HG02981 (cell line): ENCODE data around the gene ATG4B.

Experiments
- ATAC-seq: cut with Tn5 transposase; IDR thresholded peaks from one replicate; pipeline ENCODE4 v1.9.1; 2021; ENCODE audit warnings: mild to moderate bottlenecking, moderate library complexity; ENCODE audit not compliant: unreplicated experiment

The ATG4B gene

DNA sequence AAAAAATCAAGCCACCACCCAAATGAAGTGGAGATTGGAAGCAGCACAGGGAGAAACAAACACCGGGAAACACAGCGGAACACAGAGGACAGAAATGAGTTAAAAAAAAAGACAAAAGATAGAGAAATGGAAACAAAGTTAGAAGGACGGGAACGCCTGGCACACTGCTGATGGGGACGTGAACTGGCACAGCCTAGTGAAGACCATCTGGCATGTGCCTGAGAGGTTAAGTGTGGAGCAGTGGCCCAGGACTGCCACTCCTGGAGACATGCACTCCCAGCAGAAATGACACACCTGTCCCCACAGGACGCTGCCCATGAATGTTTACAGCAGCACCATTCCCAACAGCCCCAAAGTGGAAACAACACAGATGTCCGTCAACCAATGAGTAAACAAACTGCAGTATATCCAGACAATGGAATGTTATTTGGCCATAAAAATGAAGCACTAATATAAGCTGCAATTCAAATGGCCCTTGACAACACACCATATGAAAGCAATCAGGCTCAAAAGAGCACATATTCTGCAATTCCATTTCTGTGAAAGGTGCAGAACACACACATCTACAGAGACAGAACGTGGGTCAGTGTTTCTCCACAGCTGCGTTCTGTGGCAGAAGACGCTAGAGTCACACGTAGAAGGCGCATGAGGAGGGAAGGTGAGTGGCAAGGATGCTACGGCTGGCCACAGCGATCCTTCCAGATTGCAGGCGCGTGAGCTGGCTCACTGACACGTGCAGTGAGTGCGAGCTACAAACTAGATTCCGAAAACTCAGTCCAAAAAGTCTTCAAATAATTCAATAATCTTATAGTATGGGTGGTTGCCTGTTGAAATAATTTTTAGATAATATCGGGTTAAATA lies 25.1 kb upstream of the ATG4B start:
- ATAC-seq = no peak

DNA sequence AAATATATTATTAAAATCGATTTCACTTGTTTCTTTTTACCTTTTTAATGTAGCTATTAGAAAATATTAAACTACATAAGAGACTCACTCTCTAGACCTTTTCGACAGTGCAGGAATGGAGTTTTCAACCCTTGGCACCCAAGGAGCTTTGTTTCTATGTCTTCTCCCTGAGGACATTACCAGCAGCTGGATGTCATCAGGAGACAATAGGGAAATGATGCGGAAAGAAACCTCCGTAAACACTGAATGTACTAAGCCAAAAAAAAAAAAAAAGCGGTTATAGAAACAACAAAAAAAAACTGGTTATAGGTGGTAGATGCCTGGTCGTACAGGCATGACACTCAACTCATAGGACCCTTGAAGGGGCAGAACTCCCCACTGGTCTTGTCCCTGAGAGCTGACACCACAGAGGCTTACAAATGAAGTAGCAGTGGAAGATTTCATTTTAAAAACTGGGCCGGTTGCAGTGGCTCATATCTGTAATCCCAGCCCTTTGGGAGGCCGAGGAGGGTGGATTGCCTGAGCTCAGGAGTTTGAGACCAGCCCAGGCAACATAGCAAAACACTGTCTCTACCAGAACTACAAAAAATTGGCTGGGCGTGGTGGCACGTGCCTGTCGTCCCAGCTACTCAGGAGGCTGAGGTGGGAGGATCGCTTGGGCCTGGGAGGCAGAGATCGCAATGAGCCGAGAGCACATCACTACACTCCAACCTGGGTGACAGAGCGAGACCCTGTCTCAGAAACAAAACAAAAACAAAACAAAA lies 24.3 kb upstream of the ATG4B start:
- no peak for ATAC-seq

DNA sequence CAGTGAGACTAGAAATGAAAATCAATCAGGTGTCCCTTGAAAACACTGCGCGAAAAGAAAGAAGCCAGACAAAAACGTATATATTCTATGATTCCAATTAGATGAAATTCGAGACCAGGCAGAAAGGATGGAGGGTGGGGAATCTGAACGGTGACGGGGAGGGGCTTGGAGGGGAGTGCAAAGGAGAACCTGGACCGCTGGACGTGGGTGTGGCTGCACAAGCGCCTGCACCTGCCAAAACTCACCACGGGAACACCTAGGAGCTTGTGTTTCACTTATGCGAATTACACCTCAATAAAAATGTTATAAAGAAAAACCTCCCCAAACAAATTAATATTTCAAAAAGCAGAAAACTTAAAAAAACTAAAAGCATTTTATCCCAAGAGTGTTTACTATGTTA lies 22.5 kb upstream of the ATG4B start:
- ATAC-seq = no peak

DNA sequence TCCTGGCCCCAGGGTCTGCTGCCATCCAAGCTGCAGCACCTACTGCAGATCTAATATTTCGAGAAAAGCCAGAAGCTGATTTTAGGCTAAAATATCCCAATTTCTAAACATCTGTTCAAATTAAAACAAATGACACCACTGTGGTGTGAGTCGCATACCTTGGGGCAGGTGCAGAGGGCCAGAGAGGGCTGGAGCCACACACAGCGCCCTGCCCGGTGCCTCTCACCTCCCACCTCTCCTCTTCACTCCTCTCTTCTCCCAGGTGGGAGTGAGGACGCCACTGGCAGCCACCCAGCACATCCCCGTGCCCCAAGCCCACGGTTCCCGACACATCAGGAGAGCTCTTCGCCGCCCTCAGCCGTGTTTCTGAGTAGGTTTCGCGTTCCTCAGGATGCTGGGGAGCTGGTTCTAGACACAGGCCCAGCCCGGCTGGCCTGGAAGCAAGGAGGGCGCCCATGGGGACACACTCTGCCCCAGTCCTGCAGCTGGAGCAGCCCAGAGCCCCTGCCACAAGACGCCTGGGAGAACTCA lies 21.9 kb upstream of the ATG4B start:
- no peak for ATAC-seq

DNA sequence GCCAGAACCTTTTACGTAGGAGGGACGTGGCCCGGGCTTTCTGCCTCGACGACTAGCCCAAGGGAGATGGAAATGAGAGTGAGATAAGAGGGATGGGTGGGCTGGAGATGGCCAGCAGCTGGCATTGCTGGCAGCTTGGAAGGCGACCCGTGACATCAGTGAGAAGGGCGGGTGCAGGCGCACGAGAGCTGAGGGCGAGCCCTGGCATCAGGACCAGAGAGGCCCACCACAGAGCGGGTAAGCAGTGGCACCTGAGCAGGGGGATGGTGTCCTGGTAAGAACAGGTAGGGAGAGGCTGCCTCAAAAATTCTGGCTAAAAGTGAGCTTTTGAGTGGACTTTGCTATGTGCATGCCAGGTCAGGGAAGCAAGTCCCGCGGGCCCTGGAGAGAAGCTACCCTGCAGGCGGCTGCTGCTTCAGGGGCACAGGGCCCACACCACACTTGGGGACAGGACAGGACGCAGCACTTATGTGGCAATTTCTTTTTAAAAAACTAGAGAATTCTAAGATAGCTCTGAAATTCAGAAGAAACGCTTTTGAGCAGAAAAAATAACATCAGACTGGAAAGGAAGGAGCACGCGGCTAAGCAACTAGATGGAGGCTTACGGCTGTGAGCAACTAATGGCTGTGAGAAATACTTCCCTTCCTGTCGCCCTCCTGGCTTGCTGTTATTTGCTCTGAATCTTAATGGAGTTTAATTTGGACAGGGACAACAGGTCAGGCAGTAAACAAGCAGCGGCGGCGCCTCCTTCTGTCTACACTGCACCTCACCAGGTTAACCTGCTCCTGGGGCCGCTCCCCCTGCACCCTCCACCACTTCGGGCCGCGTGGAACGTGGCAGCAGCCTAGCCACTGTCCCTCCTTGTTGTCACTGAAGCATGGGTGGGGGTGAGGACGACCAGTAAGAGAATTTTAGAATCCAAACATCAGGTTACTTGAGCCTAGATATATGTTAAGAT lies 21.0 kb upstream of the ATG4B start:
- no peak for ATAC-seq

DNA sequence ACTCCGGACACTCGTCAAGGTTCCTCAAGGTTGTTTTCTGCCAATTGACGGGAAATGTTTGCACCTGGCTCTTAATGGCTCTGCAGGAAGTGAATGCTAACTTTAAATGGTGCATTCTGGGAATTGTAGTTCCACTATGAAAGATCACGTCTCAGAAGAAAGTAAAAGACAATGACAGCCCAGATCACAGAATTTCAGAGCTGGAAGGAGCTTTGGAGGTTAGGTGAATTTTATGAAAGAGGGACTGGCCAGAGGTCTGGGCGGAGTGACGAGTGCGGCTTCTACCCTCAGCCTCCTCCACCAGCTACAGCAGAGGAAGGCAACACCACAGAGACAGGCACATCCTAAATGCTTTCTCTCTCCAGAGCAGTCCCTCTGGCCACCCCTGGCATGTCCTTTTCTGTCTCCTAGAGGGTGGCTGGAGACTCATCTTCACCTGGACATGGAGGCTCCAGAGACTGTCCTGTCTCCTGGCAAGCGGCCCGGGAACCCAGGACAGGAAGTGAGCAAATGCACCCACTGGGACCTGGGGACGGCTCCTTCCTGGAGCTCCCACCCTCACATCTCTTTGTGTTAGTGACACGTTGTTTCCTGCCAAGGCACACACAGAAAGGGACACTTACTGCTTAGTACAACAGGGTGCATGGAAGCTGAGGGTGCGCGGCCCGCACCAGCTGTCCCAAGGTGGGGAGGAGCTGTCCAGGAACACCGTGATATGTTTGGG lies 19.9 kb upstream of the ATG4B start:
- ATAC-seq = peak; percentile 52

DNA sequence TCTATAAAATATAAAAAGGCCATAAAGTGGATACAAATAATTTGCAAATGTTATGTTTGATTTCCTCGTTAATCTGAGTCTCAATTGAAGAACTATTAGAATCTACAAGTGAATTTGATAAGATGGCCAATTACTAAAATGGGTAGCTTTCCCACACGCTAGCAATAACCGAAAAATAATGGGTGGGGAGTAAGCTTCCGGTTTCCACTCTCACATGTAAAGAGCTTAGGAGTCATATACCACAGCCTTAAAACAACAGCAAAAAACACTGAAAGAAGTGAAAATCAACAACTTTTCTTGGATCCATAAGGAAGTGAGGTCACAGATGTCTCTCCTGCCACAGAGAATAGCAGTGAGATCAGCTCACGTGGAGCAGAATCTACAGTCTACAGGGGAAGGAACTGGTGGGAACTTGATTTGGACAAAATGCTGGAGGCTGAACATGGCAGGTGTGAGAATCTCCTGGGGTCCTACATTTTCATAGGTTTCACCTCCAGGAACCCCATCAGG lies 19.1 kb upstream of the ATG4B start:
- ATAC-seq = no peak

DNA sequence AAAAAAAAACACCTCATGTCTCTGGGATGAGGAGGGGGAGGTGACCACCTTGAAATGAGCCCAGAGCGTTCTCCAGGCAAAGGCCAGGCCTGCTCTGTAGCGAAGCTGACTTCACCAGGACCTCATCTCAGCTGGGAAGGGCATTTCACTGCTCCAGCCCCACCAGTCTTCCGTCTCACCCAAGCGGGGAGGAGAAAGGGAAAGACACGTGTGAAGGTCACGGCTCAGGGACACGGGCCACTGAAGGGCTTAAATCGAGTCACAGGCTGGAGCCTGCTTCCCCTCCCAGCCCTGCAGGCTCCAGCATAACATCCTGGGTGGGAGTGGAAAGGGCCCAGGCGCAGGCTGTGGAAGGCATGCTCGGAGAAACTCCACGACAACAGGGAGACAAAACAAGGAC lies 18.7 kb upstream of the ATG4B start:
- ATAC-seq = no peak

DNA sequence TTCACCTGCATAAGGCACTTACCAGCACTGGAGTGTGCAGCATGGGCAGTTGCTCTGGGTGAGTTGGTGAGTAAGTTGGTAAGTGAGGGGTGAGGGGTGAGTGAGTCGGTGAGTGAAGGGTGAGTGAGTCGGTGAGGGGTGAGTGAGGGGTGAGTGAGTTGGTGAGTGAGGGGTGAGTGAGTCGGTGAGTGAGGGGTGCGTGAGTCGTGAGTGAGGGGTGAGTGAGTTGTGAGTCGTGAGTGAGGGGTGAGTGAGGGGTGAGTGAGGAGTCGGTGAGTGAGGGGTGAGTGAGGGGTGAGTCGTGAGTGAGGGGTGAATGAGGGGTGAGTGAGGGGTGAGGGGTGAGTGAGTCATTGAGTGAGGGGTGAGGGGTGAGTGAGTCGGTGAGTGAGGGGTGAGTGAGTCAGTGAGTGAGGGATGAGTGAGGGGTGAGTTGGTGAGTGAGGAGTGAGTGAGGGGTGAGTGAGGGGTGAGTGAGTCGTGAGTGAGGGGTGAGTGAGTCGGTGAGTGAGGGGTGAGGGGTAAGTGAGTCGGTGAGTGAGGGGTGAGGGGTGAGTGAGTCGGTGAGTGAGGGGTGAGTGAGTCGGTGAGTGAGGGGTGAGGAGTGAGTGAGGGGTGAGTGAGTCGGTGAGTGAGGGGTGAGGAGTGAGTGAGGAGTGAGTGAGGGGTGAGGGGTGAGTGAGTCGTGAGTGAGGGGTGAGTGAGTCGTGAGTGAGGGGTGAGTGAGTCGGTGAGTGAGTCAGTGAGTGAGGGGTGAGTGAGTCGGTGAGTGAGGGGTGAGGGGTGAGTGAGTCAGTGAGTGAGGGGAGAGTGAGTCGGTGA lies 17.7 kb upstream of the ATG4B start:
- ATAC-seq = no peak

DNA sequence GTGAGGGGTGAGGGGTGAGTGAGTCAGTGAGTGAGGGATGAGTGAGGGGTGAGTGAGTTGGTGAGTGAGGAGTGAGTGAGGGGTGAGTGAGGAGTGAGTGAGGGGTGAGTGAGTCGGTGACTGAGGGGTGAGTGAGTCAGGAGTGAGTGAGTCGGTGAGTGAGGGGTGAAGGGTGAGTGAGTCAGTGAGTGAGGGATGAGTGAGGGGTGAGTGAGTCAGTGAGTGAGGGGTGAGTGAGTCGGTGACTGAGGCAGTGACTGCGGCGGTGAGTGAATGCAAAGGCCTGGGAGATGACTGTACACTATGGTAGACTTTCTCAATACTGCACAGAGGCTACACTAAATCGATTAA lies 17.1 kb upstream of the ATG4B start:
- no peak for ATAC-seq

DNA sequence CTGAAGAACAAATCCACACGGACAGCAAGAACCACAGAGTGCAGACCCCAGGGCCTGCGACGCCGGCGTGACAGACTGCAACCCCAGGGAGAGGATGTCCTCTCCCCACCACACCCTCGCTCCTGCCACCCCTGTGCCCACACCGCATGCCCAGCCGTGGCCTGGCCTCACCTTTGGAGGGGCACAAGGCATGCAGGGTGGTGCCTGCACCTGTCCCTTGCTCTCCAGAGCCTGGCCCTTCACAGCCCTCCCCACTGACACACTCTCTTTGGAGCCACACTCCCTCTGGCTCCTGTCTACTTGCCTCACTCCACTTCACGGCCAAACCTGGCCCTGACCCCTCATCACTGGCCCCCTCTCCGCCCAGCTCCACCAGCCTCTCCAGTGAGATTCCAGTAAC lies 9.8 kb upstream of the ATG4B start:
- no peak for ATAC-seq

DNA sequence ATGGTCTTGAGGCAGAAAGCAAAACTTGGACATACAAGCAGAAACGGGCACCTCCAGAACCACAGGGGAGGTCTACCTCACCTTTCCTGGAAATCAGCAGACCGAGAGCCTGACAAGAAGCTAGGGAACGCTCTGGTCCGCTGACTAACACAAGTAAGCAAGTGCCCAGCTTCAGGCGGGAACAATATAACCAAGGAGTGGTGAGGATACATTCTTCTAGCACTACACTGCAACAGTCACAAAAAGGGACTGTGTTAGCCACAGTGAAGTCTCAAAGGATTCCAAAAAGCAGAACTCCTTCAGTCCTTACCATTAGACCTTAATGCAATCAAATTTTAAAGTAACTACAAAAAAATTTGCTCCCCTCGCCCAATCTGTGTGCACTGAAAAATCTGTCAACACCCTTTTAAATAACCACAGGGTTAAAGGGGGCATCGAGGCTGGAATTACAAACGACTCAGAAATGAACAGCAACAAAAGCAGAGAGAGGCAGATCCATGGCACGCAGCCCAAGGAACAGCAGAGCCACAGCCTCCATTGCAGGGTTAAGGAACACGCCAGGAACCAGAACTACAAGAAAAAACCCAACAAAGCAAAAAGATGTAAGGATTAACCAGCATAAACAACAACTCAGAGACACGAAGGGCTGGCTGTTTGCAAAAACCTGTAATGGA lies 7.6 kb upstream of the ATG4B start:
- no peak for ATAC-seq

DNA sequence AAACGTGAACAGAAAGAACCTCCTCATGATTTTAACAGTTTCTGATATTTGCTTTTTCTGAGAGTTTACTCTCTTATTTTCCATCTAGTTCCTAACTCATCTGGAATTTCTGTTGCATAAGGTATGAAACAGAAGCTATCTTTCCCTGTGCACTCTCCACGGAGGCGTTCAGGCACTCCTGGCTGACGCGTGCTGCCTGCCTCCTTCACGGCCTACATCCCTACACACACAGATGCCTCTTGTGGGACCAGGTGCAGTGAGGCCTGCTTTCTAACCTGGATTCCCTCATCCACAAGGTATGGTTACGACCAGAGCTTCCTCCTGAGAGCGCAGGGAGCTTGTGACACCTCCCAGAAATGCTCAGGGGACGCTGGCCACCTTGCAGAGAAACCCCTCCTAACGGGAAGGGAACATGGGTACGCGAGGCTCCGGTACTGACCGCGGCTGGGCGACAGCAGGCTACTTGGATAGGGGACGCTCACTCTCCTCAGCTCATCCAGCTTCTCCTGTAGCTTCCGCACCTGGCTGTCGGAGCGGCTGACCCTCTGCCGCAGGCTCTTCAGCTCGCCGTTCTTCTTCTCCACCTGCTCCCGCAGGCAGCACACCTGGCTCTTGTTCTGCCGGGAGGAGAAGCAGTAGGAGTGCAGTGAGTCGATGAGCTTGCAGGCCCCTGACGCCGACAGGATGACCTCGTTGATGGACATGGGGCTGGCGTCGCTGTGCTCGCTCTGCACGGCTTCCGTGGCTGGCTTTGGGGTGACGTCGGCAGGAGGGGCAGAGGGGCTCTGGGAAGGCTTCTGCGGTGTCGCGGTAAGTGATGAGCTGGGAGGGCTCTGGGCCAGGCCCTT lies 4.8 kb upstream of the ATG4B start:
- no peak for ATAC-seq

DNA sequence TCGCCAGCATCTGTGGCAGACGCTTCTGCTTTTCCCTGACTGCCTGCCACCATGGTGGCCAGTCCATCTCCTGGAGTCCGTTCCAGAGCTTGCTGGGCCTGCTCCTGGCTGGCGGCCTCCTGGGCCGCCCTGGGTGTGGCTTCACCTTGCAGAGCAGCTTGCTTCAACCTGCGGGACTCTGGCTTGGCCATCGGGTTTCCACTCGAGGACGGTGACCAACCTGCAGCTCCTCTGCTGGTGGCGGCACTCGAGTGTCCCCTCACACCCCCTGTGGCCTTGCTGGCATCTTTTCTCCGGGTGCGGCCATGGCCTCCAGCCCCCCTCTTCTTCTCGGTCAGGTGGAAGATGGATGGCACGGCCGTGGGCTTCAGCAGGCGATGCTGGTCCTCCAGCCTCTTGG lies 3.9 kb upstream of the ATG4B start:
- ATAC-seq = no peak

DNA sequence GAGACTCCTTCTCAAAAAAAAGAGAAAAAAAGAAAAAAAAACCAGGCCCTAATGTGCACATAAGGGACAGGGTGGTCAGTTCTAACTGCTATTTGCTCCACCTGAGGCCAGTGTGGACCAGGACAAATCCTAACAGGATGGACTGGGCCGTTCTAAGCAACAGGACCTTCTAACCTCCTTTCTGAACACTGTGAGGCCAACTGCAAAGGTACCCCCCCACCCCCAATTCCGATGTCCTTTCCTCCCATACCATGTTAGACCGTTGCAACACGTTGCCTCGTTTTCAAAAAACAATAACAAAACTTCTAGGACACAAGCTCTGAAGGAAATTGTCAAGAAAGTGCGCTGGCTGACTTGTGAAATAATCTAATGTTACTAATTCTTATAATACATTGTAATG lies 1.7 kb upstream of the ATG4B start:
- no peak for ATAC-seq

DNA sequence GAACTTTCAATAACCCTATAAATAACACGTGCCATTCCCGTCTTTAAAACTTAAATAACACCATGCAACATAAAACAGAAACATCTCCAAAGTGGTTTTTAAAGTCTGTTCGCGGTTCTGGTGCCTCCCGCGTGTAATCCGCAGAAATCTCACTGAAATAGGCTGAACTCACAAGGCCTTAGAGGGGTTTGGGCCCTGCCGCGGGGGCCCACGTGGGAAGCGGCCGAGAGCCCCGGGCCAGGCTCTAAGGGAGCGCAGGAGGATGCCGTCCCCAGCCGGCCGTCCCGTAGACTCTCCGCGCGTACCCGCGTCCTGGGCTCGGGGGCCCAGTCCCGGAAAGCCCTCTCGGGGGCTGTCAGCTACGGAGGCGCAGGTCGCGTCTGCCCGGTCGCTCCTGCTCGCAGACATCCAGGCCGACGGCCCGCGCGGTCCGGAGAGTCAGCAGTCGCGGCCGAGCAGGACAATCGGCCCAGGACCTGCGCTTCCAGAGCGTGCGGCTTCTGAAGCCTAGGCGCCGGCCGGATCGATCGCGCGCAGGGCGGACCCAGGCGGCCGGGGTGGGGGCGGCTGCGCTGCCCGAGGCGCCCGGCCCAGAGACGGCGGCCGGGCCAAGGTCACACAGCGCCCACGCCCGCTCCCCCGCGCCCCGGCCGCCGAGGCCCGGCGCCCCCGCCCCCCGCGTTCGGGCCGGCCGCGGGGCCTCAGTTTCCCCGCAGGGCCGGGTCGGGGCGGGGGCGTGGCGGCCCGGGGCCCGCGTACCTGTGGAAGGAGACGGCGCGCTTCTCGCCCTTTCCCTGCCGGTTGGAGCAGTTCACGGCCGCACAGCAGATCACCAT lies 1.1 kb upstream of the ATG4B start:
- peak; percentile 27 for ATAC-seq
